Ascending aorta (tissue), 2 donors: ENCODE measurements around the gene TSPYL1. TPM values are rescaled to one million over a fixed set of nuclear protein-coding genes. Genes with fewer than 3 reads are reported as not detected.

Experiments
- DNase-seq, 2 donors: peaks; one replicate each; pipeline ENCODE4 v3.0.0-alpha.2; 2019; ENCODE audit warnings: low spot score in 2 of 2
- H3K27ac ChIP-seq, 2 donors: fragments of 200-600 bp; sonication (generic); one replicate each; pipeline ENCODE4 v1.5.1; 2016 to 2017; ENCODE audit warnings: mild to moderate bottlenecking in 1 of 2
- H3K27me3 ChIP-seq: fragments of 200-600 bp; sonication (generic); one replicate; pipeline ENCODE4 v1.5.1; 2017
- H3K36me3 ChIP-seq, 2 donors: fragments of 200-600 bp; sonication (generic); one replicate each; pipeline ENCODE4 v1.5.1; 2016
- H3K4me1 ChIP-seq, 2 donors: fragments of 200-600 bp; sonication (generic); one replicate each; pipeline ENCODE4 v1.5.1; 2016 to 2017; ENCODE audit warnings: mild to moderate bottlenecking in 1 of 2
- H3K4me3 ChIP-seq, 2 donors: fragments of 200-600 bp; sonication (generic); one replicate each; pipeline ENCODE4 v1.5.1; 2016 to 2017; ENCODE audit warnings: mild to moderate bottlenecking in 1 of 2
- H3K9me3 ChIP-seq, 2 donors: fragments of 200-600 bp; sonication (generic); one replicate each; pipeline ENCODE4 v1.5.1; 2016
- CTCF ChIP-seq, 3 experiments: fragments of 200-600 bp in 2 of 3; fragments of 450-650 bp in 1 of 3; sonication (generic) in 2 of 3; IDR thresholded peaks; one replicate each; pipeline ENCODE4 v1.5.1; 2016 to 2019; ENCODE audit warnings: antibody characterized with exemption in 3 of 3, mild to moderate bottlenecking in 1 of 3, moderate library complexity in 1 of 3
- intact Hi-C: fragments of 100-400 bp; cut with DNase I; formaldehyde crosslinking; loops from one replicate; pipeline ENCODE4 v1.15.1; 2023
- total RNA-seq: library from RNA; depleted of rRNA; stranded (reverse); fragments of >200 nt; gene quantifications from one replicate; pipeline ENCODE4 v1.1.0, GENCODE V29; 2016

TSPYL1 gene
- total RNA-seq, 1 donor from 2014 or later: 36.6 TPM

- no peak for TF ChIP-seq CTCF (IDR thresholded peaks at IDR 0.05)
- no peaks in the 10 kb centered on the region for H3K27me3 ChIP-seq
- no peaks in the 10 kb centered on the region for H3K36me3 ChIP-seq
- intact Hi-C loops: no loop called here
- DNase-seq: no peak
- H3K9me3 ChIP-seq: no peaks in the 10 kb centered on the region
- H3K4me1 ChIP-seq: no peaks in the 10 kb centered on the region
- H3K4me3 ChIP-seq: no peak overlapping the region
- no peak overlapping the region for H3K27ac ChIP-seq
Measured at GRCh38 chr6:116307001-116307400, 27.3 kb upstream of the TSPYL1 start.

DNA sequence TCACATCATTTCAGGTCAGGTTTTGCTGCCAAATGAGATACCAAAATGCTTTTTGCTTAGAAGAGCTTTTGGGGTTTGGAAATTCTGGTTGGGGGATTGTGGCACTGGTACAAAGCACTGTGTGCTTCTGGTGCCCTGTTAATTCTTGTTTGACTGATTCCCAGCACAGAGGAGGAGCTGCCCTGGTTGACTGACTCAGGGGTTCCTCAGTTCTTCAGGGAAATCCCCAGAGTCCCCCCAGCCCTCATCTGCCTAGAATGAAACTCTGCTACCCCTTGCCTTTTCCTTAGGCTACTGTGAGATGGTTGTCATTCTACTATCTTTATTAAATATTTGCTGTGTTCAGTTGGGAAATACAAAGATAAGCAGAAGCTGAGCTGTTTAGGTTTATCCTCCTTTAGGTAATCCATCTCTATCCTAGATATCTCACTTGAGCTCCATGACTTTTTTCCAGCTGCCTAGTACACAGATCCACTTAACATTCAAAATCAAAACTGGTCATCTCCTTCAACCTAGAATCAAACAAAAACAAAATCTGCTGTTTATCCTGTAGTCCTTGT, 24.9 kb upstream of the TSPYL1 start:
- Histone ChIP-seq H3K4me3 (no peak overlapping the region), H3K36me3 (no peaks in the 10 kb centered on the region), H3K9me3 (no peaks in the 10 kb centered on the region), H3K27ac (no peak overlapping the region), H3K27me3 (no peaks in the 10 kb centered on the region), H3K4me1 (no peaks in the 10 kb centered on the region)
- no peak for DNase-seq
- intact Hi-C loops: no loop called here
- TF ChIP-seq CTCF (IDR thresholded peaks at IDR 0.05): no peak

- Histone ChIP-seq H3K4me3 (no peak overlapping the region), H3K36me3 (no peaks in the 10 kb centered on the region), H3K9me3 (peaks cover 0 to 6% of the 10 kb centered on the region in 2 donors), H3K27me3 (no peaks in the 10 kb centered on the region), H3K4me1 (no peaks in the 10 kb centered on the region), H3K27ac (no peak overlapping the region)
- TF ChIP-seq CTCF (IDR thresholded peaks at IDR 0.05): no peak
- no peak for DNase-seq
- intact Hi-C loops: no loop called here
Measured at GRCh38 chr6:116301104-116301503, 21.4 kb upstream of the TSPYL1 start.

DNA sequence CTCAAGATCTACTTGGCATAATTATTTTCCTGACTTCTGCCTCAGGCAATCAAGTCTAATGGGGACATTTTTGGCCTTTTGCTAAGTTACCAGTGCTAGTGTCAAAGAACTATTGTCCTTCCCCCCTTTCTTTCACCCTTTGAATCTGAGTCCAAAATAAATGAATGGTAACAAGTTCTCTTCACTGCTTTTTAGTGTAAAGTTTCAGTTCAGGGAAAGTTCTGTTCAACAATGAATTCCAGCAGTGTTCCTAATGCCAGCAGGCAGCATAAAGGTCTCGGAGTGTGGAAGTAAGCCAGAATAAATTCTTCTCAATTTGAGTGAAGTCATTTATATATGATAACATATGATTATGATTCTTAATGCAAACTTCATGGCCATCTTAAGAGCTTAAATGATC, 20.8 kb upstream of the TSPYL1 start:
- H3K27me3 ChIP-seq: no peaks in the 10 kb centered on the region
- no peaks in the 10 kb centered on the region for H3K4me1 ChIP-seq
- DNase-seq: no peak
- H3K4me3 ChIP-seq: no peak overlapping the region
- H3K36me3 ChIP-seq: no peaks in the 10 kb centered on the region
- TF ChIP-seq CTCF (IDR thresholded peaks at IDR 0.05): no peak
- H3K27ac ChIP-seq: no peak overlapping the region
- intact Hi-C loops: no loop called here
- peaks cover 0 to 6% of the 10 kb centered on the region in 2 donors for H3K9me3 ChIP-seq

DNA sequence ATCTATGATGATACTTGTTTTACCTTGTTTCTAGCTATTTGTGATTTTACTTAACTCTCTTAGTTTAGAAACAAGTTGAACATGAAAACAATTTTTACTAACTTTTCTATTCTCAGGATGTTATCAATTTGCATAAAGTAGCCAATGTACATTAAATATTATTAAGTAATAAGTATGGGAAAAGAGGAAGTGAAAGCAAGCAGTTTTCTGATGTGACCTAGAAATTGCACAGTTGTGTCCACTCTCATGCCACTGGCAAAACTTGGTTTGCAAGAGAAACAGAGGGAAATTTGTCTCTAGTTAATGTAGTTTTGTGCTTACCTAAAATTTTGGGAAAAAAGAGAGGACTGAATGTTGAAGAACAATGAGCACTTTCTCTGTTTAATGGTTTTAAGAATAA, 19.2 kb upstream of the TSPYL1 start:
- no peak overlapping the region for H3K27ac ChIP-seq
- no peak for TF ChIP-seq CTCF (IDR thresholded peaks at IDR 0.05)
- H3K4me1 ChIP-seq: no peaks in the 10 kb centered on the region
- H3K36me3 ChIP-seq: no peaks in the 10 kb centered on the region
- no peak for DNase-seq
- no peak overlapping the region for H3K4me3 ChIP-seq
- peaks cover 0 to 6% of the 10 kb centered on the region in 2 donors for H3K9me3 ChIP-seq
- intact Hi-C loops: no loop called here
- H3K27me3 ChIP-seq: no peaks in the 10 kb centered on the region

- TF ChIP-seq CTCF (IDR thresholded peaks at IDR 0.05): no peak
- H3K27ac ChIP-seq: no peak overlapping the region
- no peaks in the 10 kb centered on the region for H3K27me3 ChIP-seq
- no peaks in the 10 kb centered on the region for H3K36me3 ChIP-seq
- no peak for DNase-seq
- H3K9me3 ChIP-seq: peaks cover 0 to 6% of the 10 kb centered on the region in 2 donors
- intact Hi-C loops: no loop called here
- no peak overlapping the region for H3K4me3 ChIP-seq
- no peaks in the 10 kb centered on the region for H3K4me1 ChIP-seq
Measured at GRCh38 chr6:116298273-116298672, 18.5 kb upstream of the TSPYL1 start.
